Heart left ventricle (tissue), 16 donors: ENCODE data around the gene TMEM101. TPM values are rescaled to one million over a fixed set of nuclear protein-coding genes. Genes with fewer than 3 reads are reported as not detected.

Source experiments
- ATAC-seq, 4 donors: fragments of 200-7000 bp; cut with Tn5 transposase; one replicate each; pipeline ENCODE4 v1.9.1; 2020 to 2022; ENCODE audit warnings: moderate library complexity in 4 of 4, mild to moderate bottlenecking in 3 of 4, moderate number of reproducible peaks in 1 of 4
- DNase-seq, 5 donors: peaks; one replicate each; pipeline ENCODE4 v3.0.0-alpha.2; 2020
- H3K27ac ChIP-seq, 12 donors: fragments of 200-600 bp; sonication (generic) in 4 of 12; one replicate each; pipeline versions ENCODE4 v1.5.0 to v1.8.0; 2016 to 2022; ENCODE audit warnings: mild to moderate bottlenecking in 2 of 12
- H3K27me3 ChIP-seq, 9 donors: fragments of 200-600 bp; sonication (generic) in 2 of 9; one replicate each; pipeline versions ENCODE4 v1.5.1 to v1.8.0; 2016 to 2022; ENCODE audit warnings: mild to moderate bottlenecking in 3 of 9
- H3K36me3 ChIP-seq, 9 donors: fragments of 200-600 bp; sonication (generic) in 2 of 9; one replicate each; pipeline versions ENCODE4 v1.5.0 to v1.8.0; 2018 to 2022; ENCODE audit warnings: mild to moderate bottlenecking in 2 of 9
- H3K4me1 ChIP-seq, 12 donors: fragments of 200-600 bp; sonication (generic) in 4 of 12; one replicate each; pipeline versions ENCODE4 v1.5.0 to v1.8.0; 2016 to 2022; ENCODE audit warnings: mild to moderate bottlenecking in 3 of 12
- H3K4me3 ChIP-seq, 12 donors: fragments of 200-600 bp; sonication (generic) in 4 of 12; one replicate each; pipeline versions ENCODE4 v1.5.0 to v1.8.0; 2017 to 2022; ENCODE audit warnings: mild to moderate bottlenecking in 9 of 12, moderate library complexity in 4 of 12
- H3K9me3 ChIP-seq, 12 donors: fragments of 200-600 bp; sonication (generic) in 4 of 12; one replicate each; pipeline versions ENCODE4 v1.5.0 to v1.8.0; 2016 to 2022; ENCODE audit warnings: mild to moderate bottlenecking in 1 of 12
- CTCF ChIP-seq, 12 donors: fragments of 200-600 bp; sonication (generic) in 4 of 12; IDR thresholded peaks; one replicate each; pipeline versions ENCODE4 v1.5.0 to v1.8.0; 2018 to 2022; ENCODE audit warnings: antibody characterized with exemption in 12 of 12, mild to moderate bottlenecking in 5 of 12
- POLR2A ChIP-seq, 2 donors: fragments of 450-650 bp; IDR thresholded peaks; one replicate each; pipeline ENCODE4 v1.6.1; 2017; ENCODE audit warnings: antibody characterized with exemption in 2 of 2, mild to moderate bottlenecking in 2 of 2, moderate library complexity in 2 of 2
- WGBS, 4 donors: extraction: QIAGEN DNeasy Blood & Tissue Kit in 2 of 4; methylation state at CpG; one replicate each; pipeline versions ENCODE4 v1.1.5 to v1.1.7; 2013 to 2018; 5-methylcytosine and 5-hydroxymethylcytosine counted together
- intact Hi-C, 10 donors: fragments of 100-400 bp; cut with DNase I; formaldehyde crosslinking; loops; one replicate each; pipeline versions ENCODE4 v1.11.1 to v1.14.2; 2022
- polyA plus RNA-seq, 2 donors: library from polyadenylated mRNA; stranded (reverse); fragments of 200-250 nt; gene quantifications; one replicate each; pipeline ENCODE4 v1.2.3, GENCODE V29; 2013
- total RNA-seq, 9 donors: library from RNA; depleted of rRNA in 2 of 9; stranded (reverse); fragments of >200 nt in 2 of 9; fragmentation: NEBNext Ultra II Directional in 3 of 9; extraction: Animal tissue kit (Norgen Biotek cat#: 25700) in 3 of 9; gene quantifications; one replicate each; pipeline versions ENCODE4 v1.1.0 to v1.2.4, GENCODE V29; 2016 to 2023
- donor health status: ischemic (EF 13 %, LVEDD 7.1; RV severe dilation, severe dysfunction).
- donor health status: healthy with polysubstance abuse.
- donor health status: DM: no; HTN: yes; CAD: no.
- donor health status: DM: no; HTN: no; CAD: no.
- donor health status: ischemic (EF 25% LVEDD 6.9; RV normal size, moderate dysfunction).
- donor health status: ischemic (EF 25% LVEDD 5.7; RV mildly dilated, moderate dysfunction).
- donor health status: healthy.
- donor health status: DM: yes; HTN: yes; CAD: no.
- donor health status: ischemic (EF 35%, LVEDD 5.7; RV mildly dilated, moderate dysfunction).
- donor health status: nonischemic (EF 11% LVEDD 7.7; RV severe dilation, severe dysfunction).
- donor health status: DM: yes; HTN: yes; CAD: no.
- donor health status: PGD.
- donor health status: ischemic (EF 29% LVEDD 5.4; RV normal size, mild dysfunction).
- donor health status: nonischemic (EF 23%, LVEDD 6.1; RV moderate dilation, normal function).

The TMEM101 gene
- total and polyA plus RNA-seq, 11 donors: 13.4 to 31.1 (median 19.3) TPM

- Histone ChIP-seq H3K36me3 (peaks cover 0 to 16% (median 4%) of the 10 kb centered on the region in 9 donors), H3K4me1 (peaks cover 2 to 42% (median 15%) of the 10 kb centered on the region in 12 donors), H3K4me3 (peak overlapping the region; percentile 68 to 97 (median 84)), H3K9me3 (no peaks in the 10 kb centered on the region), H3K27me3 (no peaks in the 10 kb centered on the region), H3K27ac (peak overlapping the region in 10 of 12 donors; percentile 63 to 85 (median 80))
- WGBS, 4 donors: 12 to 41% (median 14%) methylated on average over 4 to 12 of the region's 12 CpGs
- intact Hi-C loops: loop anchor here in 3 of 10 donors (5.0 to 10.0 kb wide), 2 partner anchors 98 to 101 kb away; no protein-coding TSS in a partner anchor
- DNase-seq (no peak), ATAC-seq (peak in 3 of 4 donors; percentile 3 to 19 (median 3))
- TF ChIP-seq CTCF (IDR thresholded peaks at IDR 0.05) (no peak), POLR2A (IDR thresholded peaks at IDR 0.05) (no peak)
These were observed 678 bp downstream of the TMEM101 start for GRCh38 chr17:44014133-44014436.

- Histone ChIP-seq H3K27me3 (no peaks in the 10 kb centered on the region), H3K9me3 (no peaks in the 10 kb centered on the region), H3K4me1 (peaks cover 2 to 50% (median 20%) of the 10 kb centered on the region in 12 donors), H3K4me3 (no peak overlapping the region), H3K36me3 (peaks cover 0 to 16% (median 5%) of the 10 kb centered on the region in 9 donors), H3K27ac (peak overlapping the region in 1 of 12 donors; percentile 16)
- no peak for DNase-seq
- WGBS, 4 donors: 86 to 94% (median 92%) methylated on average over 13 to 14 of the region's 14 CpGs
- no peak for ATAC-seq
- intact Hi-C loops: loop anchor here in 3 of 10 donors (5.0 to 10.0 kb wide), 2 partner anchors 99 to 102 kb away; no protein-coding TSS in a partner anchor
- no peak for TF ChIP-seq POLR2A (IDR thresholded peaks at IDR 0.05)
- TF ChIP-seq CTCF (IDR thresholded peaks at IDR 0.05): no peak
These were observed 1.9 kb downstream of the TMEM101 start for GRCh38 chr17:44012874-44013273.

- intact Hi-C loops: loop anchor here in 3 of 10 donors (5.0 to 10.0 kb wide), 2 partner anchors 100 to 102 kb away; no protein-coding TSS in a partner anchor
- Histone ChIP-seq H3K9me3 (no peaks in the 10 kb centered on the region), H3K27me3 (no peaks in the 10 kb centered on the region), H3K36me3 (peaks cover 0 to 16% (median 5%) of the 10 kb centered on the region in 9 donors), H3K4me3 (no peak overlapping the region), H3K4me1 (peaks cover 2 to 55% (median 25%) of the 10 kb centered on the region in 12 donors), H3K27ac (peak overlapping the region in 2 of 12 donors; percentile 6 to 16)
- TF ChIP-seq CTCF (IDR thresholded peaks at IDR 0.05): no peak
- no peak for TF ChIP-seq POLR2A (IDR thresholded peaks at IDR 0.05)
- DNase-seq (no peak), ATAC-seq (no peak)
- WGBS, 4 donors: 36 to 55% (median 45%) methylated on average over 3 of the region's 3 CpGs
These were observed 2.4 kb downstream of the TMEM101 start for GRCh38 chr17:44012391-44012790.

GRCh38 chr17:44011876-44012275, 2.9 kb downstream of the TMEM101 start:
- Histone ChIP-seq H3K36me3 (peaks cover 0 to 16% (median 5%) of the 10 kb centered on the region in 9 donors), H3K4me1 (peaks cover 2 to 60% (median 29%) of the 10 kb centered on the region in 12 donors), H3K27ac (peak overlapping the region in 2 of 12 donors; percentile 3 to 49), H3K4me3 (no peak overlapping the region), H3K9me3 (no peaks in the 10 kb centered on the region), H3K27me3 (no peaks in the 10 kb centered on the region)
- no peak for DNase-seq
- WGBS, 4 donors: 70 to 80% (median 75%) methylated on average over 4 to 9 of the region's 9 CpGs
- TF ChIP-seq POLR2A (IDR thresholded peaks at IDR 0.05): no peak
- TF ChIP-seq CTCF (IDR thresholded peaks at IDR 0.05): no peak
- intact Hi-C loops: loop anchor here in 3 of 10 donors (5.0 to 10.0 kb wide), 2 partner anchors 100 to 103 kb away; no protein-coding TSS in a partner anchor
- ATAC-seq: no peak
